Measurements from ENCODE around the gene TMEM117.

TMEM117 gene

GRCh38 chr12:44397631-44398030 is 561.8 kb downstream of the TMEM117 start:
- DNase-seq = no peak

GRCh38 chr12:44403185-44403584 is 567.3 kb downstream of the TMEM117 start:
- DNase-seq = no peak

- DNase-seq = no peak
Measured at GRCh38 chr12:44405297-44405696, 569.4 kb downstream of the TMEM117 start.

- DNase-seq = no peak
Measured at GRCh38 chr12:44422559-44422958, 586.7 kb downstream of the TMEM117 start.

GRCh38 chr12:44428825-44429224 is 592.9 kb downstream of the TMEM117 start:
- DNase-seq = no peak

- DNase-seq = no peak
Measured at GRCh38 chr12:44431647-44432343, 595.9 kb downstream of the TMEM117 start.

GRCh38 chr12:44433659-44434058 is 597.8 kb downstream of the TMEM117 start:
- no peak for DNase-seq

- DNase-seq = no peak
Measured at GRCh38 chr12:44436756-44437155, 600.9 kb downstream of the TMEM117 start.

Data from stimulated activated CD4-positive, alpha-beta T cell treated with anti-CD3 and anti-CD28 coated beads, Interleukin-12 subunit alpha, Interleukin-12 subunit beta, amount 100 ng/mL, for 4 hours (primary cell).